Stimulated activated CD8-positive, alpha-beta memory T cell treated with anti-CD3 and anti-CD28 coated beads, Interleukin-12 subunit alpha, Interleukin-12 subunit beta, amount 100 ng/mL, for 24 hours (primary cell): ENCODE measurements around the gene A4GNT.
"Not testable (repeated sequence)": the region's sequence is repeated elsewhere in the genome, so short reads cannot be mapped to it uniquely, and the experiment has no call there.

Experiments used
- DNase-seq: peaks from one replicate; pipeline ENCODE4 v3.0.0-alpha.2; 2020; ENCODE audit errors: extremely low read depth

A4GNT gene

GRCh38 chr3:138132239-138132638 lies at the start of gene A4GNT:
A4GNT (minus strand) TSS chr3:138132390; CDS start chr3:138131256, 1,134 bp downstream.
- no peak for DNase-seq

GRCh38 chr3:138180375-138181029 lies 48.3 kb upstream of the A4GNT start:
- no peak for DNase-seq

GRCh38 chr3:138174421-138175131 lies 42.4 kb upstream of the A4GNT start, which contains the start of gene DBR1:
DBR1 (minus strand) TSS chr3:138174921; CDS start chr3:138174795, 126 bp downstream.
- DNase-seq = peak; percentile 16

GRCh38 chr3:138173769-138174420 lies 41.7 kb upstream of the A4GNT start:
- no peak for DNase-seq

- DNase-seq = no peak
Measured at GRCh38 chr3:138172625-138173024, 40.4 kb upstream of the A4GNT start.

- DNase-seq = no peak
Measured at GRCh38 chr3:138165061-138165460, 32.9 kb upstream of the A4GNT start.

GRCh38 chr3:138157743-138158142 lies 25.6 kb upstream of the A4GNT start:
- DNase-seq = no peak

GRCh38 chr3:138154534-138154933 lies 22.3 kb upstream of the A4GNT start:
- no peak for DNase-seq

GRCh38 chr3:138148503-138148902 lies 16.3 kb upstream of the A4GNT start:
- no peak for DNase-seq

- DNase-seq = not testable (repeated sequence)
Measured at GRCh38 chr3:138142181-138142580, 10.0 kb upstream of the A4GNT start.

- no peak for DNase-seq
Measured at GRCh38 chr3:138140940-138141339, 8.8 kb upstream of the A4GNT start.

- DNase-seq = no peak
Measured at GRCh38 chr3:138139691-138140090, 7.5 kb upstream of the A4GNT start.

GRCh38 chr3:138137861-138138260 lies 5.7 kb upstream of the A4GNT start:
- DNase-seq = no peak

GRCh38 chr3:138136201-138136600 lies 4.0 kb upstream of the A4GNT start:
- no peak for DNase-seq

GRCh38 chr3:138135833-138136194 lies 3.6 kb upstream of the A4GNT start:
- no peak for DNase-seq

GRCh38 chr3:138135146-138135832 lies 3.1 kb upstream of the A4GNT start:
- DNase-seq = no peak

- DNase-seq = no peak
Measured at GRCh38 chr3:138127636-138128365, 4.4 kb downstream of the A4GNT start.

GRCh38 chr3:138125548-138126221 lies 6.5 kb downstream of the A4GNT start:
- DNase-seq = no peak

GRCh38 chr3:138124706-138125355 lies 7.4 kb downstream of the A4GNT start:
- DNase-seq = no peak

GRCh38 chr3:138124188-138124587 lies 8.0 kb downstream of the A4GNT start:
- DNase-seq = no peak

- no peak for DNase-seq
Measured at GRCh38 chr3:138119423-138119766, 12.8 kb downstream of the A4GNT start.
